ENCODE results near the gene FBXW11.

Gene FBXW11

GRCh38 chr5:171872666-171873065 lies 133.8 kb downstream of the FBXW11 start:
- in situ Hi-C loops (cut with MboI; ENCODE audit: low sequenced_read_pairs) = no loop called here

- in situ Hi-C loops (cut with MboI; ENCODE audit: low sequenced_read_pairs) = no loop called here
Measured at GRCh38 chr5:171871711-171872110, 134.7 kb downstream of the FBXW11 start.

GRCh38 chr5:171869956-171870355 lies 136.5 kb downstream of the FBXW11 start:
- in situ Hi-C loops (cut with MboI; ENCODE audit: low sequenced_read_pairs) = no loop called here

- in situ Hi-C loops (cut with MboI; ENCODE audit: low sequenced_read_pairs) = no loop called here
Measured at GRCh38 chr5:171868236-171868635, 138.2 kb downstream of the FBXW11 start.

GRCh38 chr5:171867786-171868185 lies 138.7 kb downstream of the FBXW11 start:
- in situ Hi-C loops (cut with MboI; ENCODE audit: low sequenced_read_pairs) = no loop called here

GRCh38 chr5:171865471-171865870 lies 141.0 kb downstream of the FBXW11 start:
- in situ Hi-C loops (cut with MboI; ENCODE audit: low sequenced_read_pairs) = no loop called here

GRCh38 chr5:171863935-171864334 lies 142.5 kb downstream of the FBXW11 start:
- in situ Hi-C loops (cut with MboI; ENCODE audit: low sequenced_read_pairs) = no loop called here

GRCh38 chr5:171862624-171863023 lies 143.8 kb downstream of the FBXW11 start:
- in situ Hi-C loops (cut with MboI; ENCODE audit: low sequenced_read_pairs) = no loop called here

GRCh38 chr5:171861381-171861780 lies 145.1 kb downstream of the FBXW11 start:
- in situ Hi-C loops (cut with MboI; ENCODE audit: low sequenced_read_pairs) = no loop called here

- in situ Hi-C loops (cut with MboI; ENCODE audit: low sequenced_read_pairs) = no loop called here
Measured at GRCh38 chr5:171858303-171858702, 148.1 kb downstream of the FBXW11 start.

- in situ Hi-C loops (cut with MboI; ENCODE audit: low sequenced_read_pairs) = no loop called here
Measured at GRCh38 chr5:171857489-171857876, 149.0 kb downstream of the FBXW11 start.

- in situ Hi-C loops (cut with MboI; ENCODE audit: low sequenced_read_pairs) = no loop called here
Measured at GRCh38 chr5:171855798-171856763, 150.4 kb downstream of the FBXW11 start.

GRCh38 chr5:171855265-171855664 lies 151.2 kb downstream of the FBXW11 start:
- in situ Hi-C loops (cut with MboI; ENCODE audit: low sequenced_read_pairs) = no loop called here

GRCh38 chr5:171852255-171852681 lies 154.2 kb downstream of the FBXW11 start:
- in situ Hi-C loops (cut with MboI; ENCODE audit: low sequenced_read_pairs) = no loop called here

- in situ Hi-C loops (cut with MboI; ENCODE audit: low sequenced_read_pairs) = no loop called here
Measured at GRCh38 chr5:171851251-171851650, 155.2 kb downstream of the FBXW11 start.

- in situ Hi-C loops (cut with MboI; ENCODE audit: low sequenced_read_pairs) = no loop called here
Measured at GRCh38 chr5:171850324-171850947, 156.0 kb downstream of the FBXW11 start.

GRCh38 chr5:171849585-171850323 lies 156.7 kb downstream of the FBXW11 start:
- in situ Hi-C loops (cut with MboI; ENCODE audit: low sequenced_read_pairs) = no loop called here

GRCh38 chr5:171848911-171849520 lies 157.4 kb downstream of the FBXW11 start:
- in situ Hi-C loops (cut with MboI; ENCODE audit: low sequenced_read_pairs) = no loop called here

GRCh38 chr5:171848486-171848885 lies 158.0 kb downstream of the FBXW11 start:
- in situ Hi-C loops (cut with MboI; ENCODE audit: low sequenced_read_pairs) = no loop called here

GRCh38 chr5:171848006-171848405 lies 158.4 kb downstream of the FBXW11 start:
- in situ Hi-C loops (cut with MboI; ENCODE audit: low sequenced_read_pairs) = no loop called here

- in situ Hi-C loops (cut with MboI; ENCODE audit: low sequenced_read_pairs) = no loop called here
Measured at GRCh38 chr5:171847026-171847425, 159.4 kb downstream of the FBXW11 start.

All from hTERT RPE-1 (cell line).